CD4-positive, CD25-positive, alpha-beta regulatory T cell (primary cell): ENCODE data around the gene ASCL3. TPM values are rescaled to one million over a fixed set of nuclear protein-coding genes. Genes with fewer than 3 reads are reported as not detected.

Experiments used
- ATAC-seq, 2 donors: fragments of 150-1000 bp; cut with Tn5 transposase; one replicate each; pipeline ENCODE4 v1.10.0; 2021; ENCODE audit warnings: low read depth in 2 of 2, moderate number of reproducible peaks in 2 of 2, moderate library complexity in 1 of 2
- DNase-seq, 3 donors: peaks; one replicate each; pipeline versions ENCODE4 v3.0.0 to v3.0.0-alpha.2; 2012 to 2022; ENCODE audit warnings: mixed read lengths in 1 of 3
- H3K27ac ChIP-seq: one replicate; pipeline ENCODE4 v1.7.0; 2013; ENCODE audit warnings: mild to moderate bottlenecking, low read length; ENCODE audit not compliant: insufficient read depth, poor library complexity, severe bottlenecking
- H3K27me3 ChIP-seq: one replicate; pipeline ENCODE4 v1.7.0; 2013; ENCODE audit warnings: low read length; ENCODE audit not compliant: control insufficient read depth, insufficient read depth
- H3K36me3 ChIP-seq: one replicate; pipeline ENCODE4 v1.7.0; 2013; ENCODE audit warnings: mild to moderate bottlenecking, low read length, moderate library complexity; ENCODE audit not compliant: control insufficient read depth, insufficient read depth
- H3K4me1 ChIP-seq: 2 replicates; pipeline ENCODE4 v1.7.0; 2013; ENCODE audit warnings: mild to moderate bottlenecking, low read length; ENCODE audit not compliant: insufficient read depth, control insufficient read depth, poor library complexity, severe bottlenecking
- H3K4me3 ChIP-seq: one replicate; pipeline ENCODE4 v1.7.0; 2013; ENCODE audit warnings: low read depth, mild to moderate bottlenecking, low read length, moderate library complexity
- H3K9me3 ChIP-seq, 2 experiments: 1 replicate in 1 of 2; 2 replicates in 1 of 2; pipeline ENCODE4 v1.7.0; 2013; ENCODE audit warnings: low read length in 2 of 2, mild to moderate bottlenecking in 1 of 2, moderate library complexity in 1 of 2; ENCODE audit not compliant: control insufficient read depth in 2 of 2
- H3K27ac Mint-ChIP-seq, 3 donors: one replicate each; pipeline ENCODE4 v1.8.0; 2020 to 2022; ENCODE audit warnings: mild to moderate bottlenecking in 3 of 3, mixed read lengths in 3 of 3, moderate library complexity in 2 of 3
- H3K27me3 Mint-ChIP-seq: one replicate; pipeline ENCODE4 v1.8.0; 2022; ENCODE audit warnings: mild to moderate bottlenecking, mixed read lengths
- H3K36me3 Mint-ChIP-seq: one replicate; pipeline ENCODE4 v1.8.0; 2020; ENCODE audit warnings: mixed read lengths
- H3K4me1 Mint-ChIP-seq, 4 donors: one replicate each; pipeline ENCODE4 v1.8.0; 2020 to 2022; ENCODE audit warnings: mixed read lengths in 4 of 4, mild to moderate bottlenecking in 1 of 4
- H3K4me3 Mint-ChIP-seq, 4 donors: one replicate each; pipeline ENCODE4 v1.8.0; 2020 to 2022; ENCODE audit warnings: mild to moderate bottlenecking in 4 of 4, mixed read lengths in 4 of 4, moderate library complexity in 3 of 4
- H3K9me3 Mint-ChIP-seq, 7 donors: one replicate each; pipeline ENCODE4 v1.8.0; 2020 to 2022; ENCODE audit warnings: mixed read lengths in 7 of 7, mild to moderate bottlenecking in 3 of 7, moderate library complexity in 2 of 7
- polyA plus RNA-seq, 4 donors: library from polyadenylated mRNA; unstranded; fragments of 300-500 nt; fragmentation: Illumina TruSeq; gene quantifications; one replicate each; pipeline ENCODE4 v1.2.3, GENCODE V29; 2021
- total RNA-seq: library from RNA; stranded (reverse); gene quantifications from one replicate; pipeline ENCODE4 v1.2.3, GENCODE V29; 2022

Gene ASCL3
- total and polyA plus RNA-seq, 5 donors from 2014 or later = not detected

DNA sequence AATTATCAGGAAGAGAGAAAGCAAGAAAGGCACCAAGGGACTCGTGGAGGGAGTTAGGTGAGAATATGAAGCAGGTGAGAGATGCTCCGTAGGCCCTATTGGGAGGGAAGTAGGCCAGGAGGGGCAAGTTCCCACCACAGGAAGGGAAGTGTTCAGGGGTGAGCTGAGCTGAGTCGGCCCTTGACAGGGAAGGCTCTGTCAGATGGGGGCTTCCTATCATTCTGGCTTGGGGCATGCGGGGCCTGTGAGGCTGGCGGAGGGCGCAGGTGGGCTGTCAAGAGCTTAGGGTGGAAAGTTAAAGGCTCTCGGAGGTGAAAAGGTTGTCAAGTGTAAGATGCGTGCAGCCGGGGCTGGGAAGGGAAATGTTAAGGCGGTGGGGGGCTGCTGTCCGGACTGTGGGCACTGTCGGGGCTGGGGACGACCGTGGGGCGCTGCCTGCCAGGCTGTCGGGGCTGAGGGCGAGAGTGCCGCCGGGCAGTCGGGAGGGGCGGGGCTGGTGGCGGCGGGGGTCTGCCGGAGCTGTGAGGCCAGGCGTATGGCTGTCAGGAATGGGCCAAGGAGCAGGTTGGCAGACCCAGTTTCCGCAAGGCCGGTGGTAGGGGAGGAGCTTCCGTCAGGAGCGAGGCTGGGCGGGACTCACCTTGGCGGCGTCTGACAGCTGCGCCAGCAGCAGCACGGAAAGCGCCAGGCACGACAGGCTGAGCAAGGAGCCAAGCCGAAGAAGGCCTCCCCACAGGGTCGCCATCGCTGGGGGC lies 20.9 kb upstream of the ASCL3 start:
- Histone ChIP-seq H3K27me3 (no peaks in the 10 kb centered on the region), H3K27ac (peak overlapping the region; percentile 82), H3K4me1 (peaks cover 32% of the 10 kb centered on the region), H3K9me3 (no peaks in the 10 kb centered on the region), H3K4me3 (peak overlapping the region; percentile 78), H3K36me3 (no peaks in the 10 kb centered on the region)
- H3K36me3 Mint-ChIP-seq = peaks cover 9% of the 10 kb centered on the region
- H3K27ac Mint-ChIP-seq = peak overlapping the region; percentile 97 to 99 (median 99)
- H3K9me3 Mint-ChIP-seq = no peaks in the 10 kb centered on the region
- ATAC-seq = peak; percentile 79
- peak in 2 of 3 donors; percentile 69 to 92 for DNase-seq
- H3K27me3 Mint-ChIP-seq = no peaks in the 10 kb centered on the region
- peak overlapping the region; percentile 95 to 99 (median 98) for H3K4me3 Mint-ChIP-seq
- peaks cover 16 to 42% (median 29%) of the 10 kb centered on the region in 4 donors for H3K4me1 Mint-ChIP-seq

DNA sequence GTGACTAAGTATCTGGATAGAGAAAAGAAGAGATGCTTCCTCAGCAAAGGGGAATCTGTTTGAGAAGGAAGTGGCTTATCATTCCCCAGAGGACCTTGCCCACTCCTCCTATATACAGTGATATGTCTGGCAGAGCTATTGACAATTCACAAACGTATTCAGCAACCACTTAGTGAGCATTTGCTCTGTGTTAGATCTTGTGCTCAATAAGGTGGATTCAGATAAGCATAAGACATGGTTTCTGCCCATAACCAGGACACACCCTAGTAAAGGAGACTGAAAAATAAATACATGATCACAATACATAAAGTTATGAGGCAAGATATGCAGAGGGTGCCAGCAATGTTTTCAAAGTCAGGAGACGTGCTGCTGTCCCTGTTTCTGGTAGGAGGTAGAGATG lies 20.0 kb upstream of the ASCL3 start:
- ATAC-seq (no peak), DNase-seq (peak in 1 of 3 donors; percentile 16)
- Histone ChIP-seq H3K36me3 (no peaks in the 10 kb centered on the region), H3K27ac (peak overlapping the region; percentile 82), H3K9me3 (no peaks in the 10 kb centered on the region), H3K4me3 (peak overlapping the region; percentile 78), H3K27me3 (no peaks in the 10 kb centered on the region), H3K4me1 (peaks cover 32% of the 10 kb centered on the region)
- H3K4me1 Mint-ChIP-seq = peaks cover 14 to 44% (median 29%) of the 10 kb centered on the region in 4 donors
- H3K9me3 Mint-ChIP-seq = no peaks in the 10 kb centered on the region
- peak overlapping the region; percentile 29 to 97 (median 68) for H3K27ac Mint-ChIP-seq
- H3K27me3 Mint-ChIP-seq = no peaks in the 10 kb centered on the region
- H3K36me3 Mint-ChIP-seq = peaks cover 9% of the 10 kb centered on the region
- peak overlapping the region; percentile 95 to 99 (median 98) for H3K4me3 Mint-ChIP-seq

DNA sequence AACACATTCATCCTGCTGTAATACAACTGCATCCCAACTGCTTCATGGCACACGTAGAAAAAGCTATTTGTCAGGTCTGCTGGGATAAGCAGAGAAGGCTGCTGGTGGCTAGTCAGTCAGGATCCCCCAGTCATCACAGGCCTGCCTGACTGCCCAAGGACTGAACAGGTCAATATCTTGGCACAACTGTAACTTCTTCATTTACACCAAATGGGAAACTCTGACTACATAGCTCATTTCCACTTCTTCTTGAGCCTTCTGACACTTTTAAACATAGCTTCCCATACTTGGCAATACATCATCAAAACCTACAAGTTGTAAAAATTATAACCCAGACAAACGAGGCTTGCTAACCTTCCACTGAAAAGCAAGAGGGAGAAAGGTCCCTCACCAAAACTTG lies 18.6 kb upstream of the ASCL3 start:
- peak overlapping the region in 1 of 4 donors; percentile 71 for H3K4me3 Mint-ChIP-seq
- ATAC-seq (no peak), DNase-seq (no peak)
- Histone ChIP-seq H3K4me1 (peaks cover 32% of the 10 kb centered on the region), H3K36me3 (no peaks in the 10 kb centered on the region), H3K4me3 (no peak overlapping the region), H3K9me3 (no peaks in the 10 kb centered on the region), H3K27me3 (no peaks in the 10 kb centered on the region), H3K27ac (no peak overlapping the region)
- H3K9me3 Mint-ChIP-seq = no peaks in the 10 kb centered on the region
- peak overlapping the region in 1 of 3 donors; percentile 62 for H3K27ac Mint-ChIP-seq
- H3K36me3 Mint-ChIP-seq = peaks cover 11% of the 10 kb centered on the region
- peaks cover 20 to 52% (median 36%) of the 10 kb centered on the region in 4 donors for H3K4me1 Mint-ChIP-seq
- H3K27me3 Mint-ChIP-seq = no peaks in the 10 kb centered on the region

DNA sequence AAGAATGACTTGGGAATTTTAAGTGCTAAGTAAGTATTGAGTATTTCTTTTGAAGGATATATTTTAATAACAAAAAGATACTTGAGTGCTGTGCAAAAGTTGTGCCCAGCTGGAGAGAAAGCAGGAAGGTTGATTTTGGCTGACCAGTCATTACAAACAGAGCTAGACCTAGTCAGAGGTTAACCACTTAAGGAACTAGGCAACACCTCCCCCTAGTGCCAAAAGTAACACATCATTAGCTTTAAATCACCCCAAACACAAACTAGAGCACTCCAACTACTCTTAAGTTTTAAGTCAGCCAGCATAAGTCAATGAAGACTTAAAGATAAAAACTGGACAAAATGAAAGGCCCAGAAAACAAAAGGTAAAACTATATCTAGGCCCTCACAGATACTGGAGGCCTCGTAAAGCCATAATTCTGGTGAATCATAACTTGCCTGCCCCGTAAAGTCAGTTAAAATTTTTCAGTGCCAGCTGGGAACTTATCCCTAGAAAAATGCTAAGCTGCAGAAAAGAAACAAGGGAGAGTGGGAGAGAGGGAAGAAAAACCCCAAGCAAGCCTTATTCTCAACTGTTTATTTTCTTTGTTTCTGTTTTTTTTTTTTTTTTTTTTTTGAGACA lies 16.8 kb upstream of the ASCL3 start:
- no peaks in the 10 kb centered on the region for H3K27me3 ChIP-seq
- H3K4me3 Mint-ChIP-seq = peak overlapping the region in 2 of 4 donors; percentile 23 to 69
- H3K9me3 Mint-ChIP-seq = no peaks in the 10 kb centered on the region
- H3K27me3 Mint-ChIP-seq = no peaks in the 10 kb centered on the region
- H3K4me3 ChIP-seq = no peak overlapping the region
- H3K36me3 ChIP-seq = peaks cover 14% of the 10 kb centered on the region
- peaks cover 20% of the 10 kb centered on the region for H3K36me3 Mint-ChIP-seq
- H3K9me3 ChIP-seq = no peaks in the 10 kb centered on the region
- DNase-seq = peak in 2 of 3 donors; percentile 47 to 84
- ATAC-seq = no peak
- H3K27ac Mint-ChIP-seq = peak overlapping the region in 1 of 3 donors; percentile 24
- H3K4me1 ChIP-seq = peaks cover 25% of the 10 kb centered on the region
- H3K27ac ChIP-seq = no peak overlapping the region
- H3K4me1 Mint-ChIP-seq = peaks cover 20 to 52% (median 32%) of the 10 kb centered on the region in 4 donors

GRCh38 chr11:8956860-8957259 lies 14.0 kb upstream of the ASCL3 start:
- Histone ChIP-seq H3K4me1 (peaks cover 7% of the 10 kb centered on the region), H3K36me3 (peaks cover 38% of the 10 kb centered on the region), H3K9me3 (no peaks in the 10 kb centered on the region), H3K4me3 (no peak overlapping the region), H3K27me3 (no peaks in the 10 kb centered on the region), H3K27ac (peak overlapping the region; percentile 37)
- Mint-ChIP-seq H3K4me3 (no peak overlapping the region), H3K9me3 (no peaks in the 10 kb centered on the region), H3K36me3 (peaks cover 38% of the 10 kb centered on the region), H3K4me1 (peaks cover 11 to 44% (median 20%) of the 10 kb centered on the region in 4 donors), H3K27ac (peak overlapping the region in 2 of 3 donors; percentile 2 to 25), H3K27me3 (no peaks in the 10 kb centered on the region)
- DNase-seq = peak in 1 of 3 donors; percentile 23
- ATAC-seq = no peak

DNA sequence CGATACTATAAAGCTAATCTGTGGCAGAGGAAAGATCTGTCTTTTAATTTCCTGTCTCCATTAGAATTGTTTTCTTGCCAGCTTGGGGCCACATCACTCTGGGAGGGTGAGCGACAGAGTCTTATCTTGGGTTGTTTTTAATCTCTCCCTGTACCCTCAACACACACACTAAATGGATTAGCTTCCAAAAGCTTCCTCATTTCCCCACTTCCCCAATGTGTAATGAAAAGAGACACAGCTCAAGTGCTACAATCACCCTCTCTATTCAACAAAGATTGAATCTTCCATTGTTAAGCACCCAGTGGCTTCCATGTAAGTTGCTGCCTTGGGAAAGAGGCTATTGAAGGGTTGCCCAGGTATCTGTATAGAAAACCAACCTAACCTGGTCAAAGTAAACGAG lies 6.1 kb upstream of the ASCL3 start:
- Mint-ChIP-seq H3K27me3 (no peaks in the 10 kb centered on the region), H3K36me3 (peaks cover 44% of the 10 kb centered on the region)

DNA sequence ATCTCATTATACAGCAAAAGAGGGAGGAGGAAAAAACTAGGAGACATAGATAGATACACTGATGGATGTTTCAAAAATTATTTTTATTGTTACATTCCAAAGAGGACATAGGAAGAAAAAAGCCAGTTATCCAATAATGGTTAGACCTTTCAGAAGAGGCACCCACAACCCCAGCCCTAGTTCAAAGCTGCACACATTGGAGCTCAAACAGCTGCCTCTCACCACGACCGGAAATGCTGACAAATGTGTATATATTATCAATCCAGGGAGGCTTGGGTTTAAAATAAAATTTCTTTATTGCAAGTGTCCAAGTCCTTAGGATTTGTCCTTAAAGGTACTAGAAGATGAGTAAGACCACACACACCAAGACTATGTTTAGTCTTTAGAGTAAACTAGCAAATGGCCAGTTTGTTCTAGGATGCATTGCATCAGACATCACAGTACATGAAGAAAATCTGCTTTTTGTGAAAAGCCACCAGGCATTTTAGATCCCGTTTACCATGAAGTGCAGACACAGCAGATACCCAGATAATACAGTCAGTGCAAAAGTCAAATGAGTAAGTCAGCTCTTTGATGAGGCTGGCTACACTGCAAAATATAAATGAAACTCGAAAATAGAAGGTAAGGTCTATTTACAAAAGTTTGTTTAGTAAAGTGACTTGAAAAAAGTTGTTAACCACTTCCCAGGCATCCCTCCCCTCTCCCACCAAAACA lies 4.6 kb upstream of the ASCL3 start:
- Mint-ChIP-seq H3K4me3 (no peak overlapping the region), H3K27me3 (no peaks in the 10 kb centered on the region), H3K36me3 (peaks cover 29% of the 10 kb centered on the region), H3K4me1 (peaks cover 0 to 5% (median 0%) of the 10 kb centered on the region in 4 donors), H3K27ac (no peak overlapping the region), H3K9me3 (peaks cover 0 to 1% (median 0%) of the 10 kb centered on the region in 7 donors)
- Histone ChIP-seq H3K4me1 (no peaks in the 10 kb centered on the region), H3K4me3 (no peak overlapping the region), H3K27me3 (no peaks in the 10 kb centered on the region), H3K27ac (no peak overlapping the region), H3K9me3 (no peaks in the 10 kb centered on the region), H3K36me3 (peaks cover 48% of the 10 kb centered on the region)
- ATAC-seq (no peak), DNase-seq (no peak)

More for the DNA sequence above, 6.1 kb upstream of the ASCL3 start:
- no peak for DNase-seq
- Histone ChIP-seq H3K9me3 (no peaks in the 10 kb centered on the region), H3K27ac (no peak overlapping the region), H3K36me3 (peaks cover 62% of the 10 kb centered on the region), H3K27me3 (no peaks in the 10 kb centered on the region), H3K4me1 (no peaks in the 10 kb centered on the region), H3K4me3 (no peak overlapping the region)
- Mint-ChIP-seq H3K4me3 (no peak overlapping the region), H3K9me3 (peaks cover 0 to 1% (median 0%) of the 10 kb centered on the region in 7 donors), H3K27ac (no peak overlapping the region), H3K4me1 (peaks cover 0 to 5% (median 2%) of the 10 kb centered on the region in 4 donors)
- ATAC-seq = no peak
